Duodenal mucosa (tissue), 2 donors: ENCODE data around the gene ADRA2C.

Experiments used
- H3K27ac ChIP-seq: one replicate; pipeline ENCODE4 v1.7.0; 2013; ENCODE audit warnings: low read depth, low read length
- H3K27me3 ChIP-seq, 2 donors: one replicate each; pipeline ENCODE4 v1.7.0; 2013; ENCODE audit warnings: low read length in 2 of 2, control low read depth in 1 of 2; ENCODE audit not compliant: insufficient read depth in 2 of 2, control insufficient read depth in 1 of 2
- H3K36me3 ChIP-seq, 2 donors: one replicate each; pipeline ENCODE4 v1.7.0; 2013; ENCODE audit warnings: low read length in 2 of 2, control low read depth in 1 of 2; ENCODE audit not compliant: insufficient read depth in 2 of 2, control insufficient read depth in 1 of 2
- H3K4me1 ChIP-seq, 2 donors: one replicate each; pipeline ENCODE4 v1.7.0; 2013; ENCODE audit warnings: low read length in 2 of 2, control low read depth in 1 of 2; ENCODE audit not compliant: insufficient read depth in 2 of 2, control insufficient read depth in 1 of 2
- H3K4me3 ChIP-seq, 2 donors: one replicate each; pipeline ENCODE4 v1.7.0; 2013; ENCODE audit warnings: low read length in 2 of 2, low read depth in 1 of 2
- H3K9ac ChIP-seq, 2 donors: one replicate each; pipeline ENCODE4 v1.7.0; 2013; ENCODE audit warnings: low read length in 2 of 2, low read depth in 1 of 2
- H3K9me3 ChIP-seq, 2 donors: one replicate each; pipeline ENCODE4 v1.7.0; 2013; ENCODE audit warnings: low read length in 2 of 2, control low read depth in 1 of 2; ENCODE audit not compliant: control insufficient read depth in 1 of 2

ADRA2C gene

GRCh38 chr4:3792813-3793212, 26.6 kb downstream of the ADRA2C start:
- Histone ChIP-seq H3K27me3 (peaks cover 0 to 7% of the 10 kb centered on the region in 2 donors), H3K4me1 (no peaks in the 10 kb centered on the region), H3K9me3 (peaks cover 8 to 18% of the 10 kb centered on the region in 2 donors), H3K9ac (no peak overlapping the region), H3K36me3 (no peaks in the 10 kb centered on the region), H3K27ac (no peak overlapping the region), H3K4me3 (no peak overlapping the region)

- H3K4me1 ChIP-seq = no peaks in the 10 kb centered on the region
- no peak overlapping the region for H3K27ac ChIP-seq
- H3K9me3 ChIP-seq = peaks cover 8 to 18% of the 10 kb centered on the region in 2 donors
- no peaks in the 10 kb centered on the region for H3K36me3 ChIP-seq
- no peak overlapping the region for H3K9ac ChIP-seq
- H3K4me3 ChIP-seq = no peak overlapping the region
- H3K27me3 ChIP-seq = peaks cover 0 to 7% of the 10 kb centered on the region in 2 donors
Measured at GRCh38 chr4:3793545-3793944, 27.4 kb downstream of the ADRA2C start.

- Histone ChIP-seq H3K36me3 (no peaks in the 10 kb centered on the region), H3K9me3 (peaks cover 8 to 18% of the 10 kb centered on the region in 2 donors), H3K4me3 (no peak overlapping the region), H3K4me1 (no peaks in the 10 kb centered on the region), H3K27ac (no peak overlapping the region), H3K27me3 (no peaks in the 10 kb centered on the region), H3K9ac (no peak overlapping the region)
Measured at GRCh38 chr4:3796960-3797359, 30.8 kb downstream of the ADRA2C start.

- Histone ChIP-seq H3K27ac (no peak overlapping the region), H3K9ac (no peak overlapping the region), H3K27me3 (no peaks in the 10 kb centered on the region), H3K9me3 (peaks cover 8 to 18% of the 10 kb centered on the region in 2 donors), H3K36me3 (no peaks in the 10 kb centered on the region), H3K4me1 (no peaks in the 10 kb centered on the region), H3K4me3 (no peak overlapping the region)
Measured at GRCh38 chr4:3797831-3798790, 31.9 kb downstream of the ADRA2C start.

GRCh38 chr4:3799496-3799895, 33.3 kb downstream of the ADRA2C start:
- Histone ChIP-seq H3K4me3 (no peak overlapping the region), H3K4me1 (no peaks in the 10 kb centered on the region), H3K9me3 (peaks cover 8 to 18% of the 10 kb centered on the region in 2 donors), H3K27me3 (no peaks in the 10 kb centered on the region), H3K27ac (no peak overlapping the region), H3K36me3 (no peaks in the 10 kb centered on the region), H3K9ac (no peak overlapping the region)

- H3K4me3 ChIP-seq = no peak overlapping the region
- H3K27ac ChIP-seq = no peak overlapping the region
- no peaks in the 10 kb centered on the region for H3K4me1 ChIP-seq
- H3K9ac ChIP-seq = no peak overlapping the region
- peaks cover 8 to 17% of the 10 kb centered on the region in 2 donors for H3K9me3 ChIP-seq
- H3K27me3 ChIP-seq = no peaks in the 10 kb centered on the region
- H3K36me3 ChIP-seq = no peaks in the 10 kb centered on the region
Measured at GRCh38 chr4:3800351-3800750, 34.2 kb downstream of the ADRA2C start.

- no peak overlapping the region for H3K27ac ChIP-seq
- no peak overlapping the region for H3K4me3 ChIP-seq
- H3K9me3 ChIP-seq = peaks cover 5 to 6% of the 10 kb centered on the region in 2 donors
- H3K27me3 ChIP-seq = no peaks in the 10 kb centered on the region
- no peaks in the 10 kb centered on the region for H3K36me3 ChIP-seq
- H3K4me1 ChIP-seq = no peaks in the 10 kb centered on the region
- H3K9ac ChIP-seq = no peak overlapping the region
Measured at GRCh38 chr4:3801521-3801920, 35.3 kb downstream of the ADRA2C start.

GRCh38 chr4:3801931-3802550, 35.9 kb downstream of the ADRA2C start:
- H3K9ac ChIP-seq = no peak overlapping the region
- H3K36me3 ChIP-seq = no peaks in the 10 kb centered on the region
- H3K4me1 ChIP-seq = no peaks in the 10 kb centered on the region
- H3K27me3 ChIP-seq = no peaks in the 10 kb centered on the region
- H3K4me3 ChIP-seq = no peak overlapping the region
- peaks cover under 1 to 1% of the 10 kb centered on the region in 2 donors for H3K9me3 ChIP-seq
- no peak overlapping the region for H3K27ac ChIP-seq

GRCh38 chr4:3802571-3803474, 36.6 kb downstream of the ADRA2C start:
- H3K9me3 ChIP-seq = no peaks in the 10 kb centered on the region
- no peaks in the 10 kb centered on the region for H3K36me3 ChIP-seq
- no peak overlapping the region for H3K9ac ChIP-seq
- no peak overlapping the region for H3K4me3 ChIP-seq
- no peaks in the 10 kb centered on the region for H3K27me3 ChIP-seq
- no peaks in the 10 kb centered on the region for H3K4me1 ChIP-seq
- H3K27ac ChIP-seq = no peak overlapping the region
